Activated CD4-positive, alpha-beta T cell treated with anti-CD3 and anti-CD28 coated beads, Interleukin-2, Interleukin-4, amounts not matched to agents 100 ng/mL and 50 ng/mL, durations not matched to agents 16 hours and 8 hours (primary cell): Measurements from ENCODE around the gene ADAMTS8.

Source experiments
- DNase-seq: peaks from one replicate; pipeline ENCODE4 v3.0.0-alpha.2; 2020; ENCODE audit warnings: low spot score

Gene ADAMTS8, protein sequence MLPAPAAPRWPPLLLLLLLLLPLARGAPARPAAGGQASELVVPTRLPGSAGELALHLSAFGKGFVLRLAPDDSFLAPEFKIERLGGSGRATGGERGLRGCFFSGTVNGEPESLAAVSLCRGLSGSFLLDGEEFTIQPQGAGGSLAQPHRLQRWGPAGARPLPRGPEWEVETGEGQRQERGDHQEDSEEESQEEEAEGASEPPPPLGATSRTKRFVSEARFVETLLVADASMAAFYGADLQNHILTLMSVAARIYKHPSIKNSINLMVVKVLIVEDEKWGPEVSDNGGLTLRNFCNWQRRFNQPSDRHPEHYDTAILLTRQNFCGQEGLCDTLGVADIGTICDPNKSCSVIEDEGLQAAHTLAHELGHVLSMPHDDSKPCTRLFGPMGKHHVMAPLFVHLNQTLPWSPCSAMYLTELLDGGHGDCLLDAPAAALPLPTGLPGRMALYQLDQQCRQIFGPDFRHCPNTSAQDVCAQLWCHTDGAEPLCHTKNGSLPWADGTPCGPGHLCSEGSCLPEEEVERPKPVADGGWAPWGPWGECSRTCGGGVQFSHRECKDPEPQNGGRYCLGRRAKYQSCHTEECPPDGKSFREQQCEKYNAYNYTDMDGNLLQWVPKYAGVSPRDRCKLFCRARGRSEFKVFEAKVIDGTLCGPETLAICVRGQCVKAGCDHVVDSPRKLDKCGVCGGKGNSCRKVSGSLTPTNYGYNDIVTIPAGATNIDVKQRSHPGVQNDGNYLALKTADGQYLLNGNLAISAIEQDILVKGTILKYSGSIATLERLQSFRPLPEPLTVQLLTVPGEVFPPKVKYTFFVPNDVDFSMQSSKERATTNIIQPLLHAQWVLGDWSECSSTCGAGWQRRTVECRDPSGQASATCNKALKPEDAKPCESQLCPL

DNA sequence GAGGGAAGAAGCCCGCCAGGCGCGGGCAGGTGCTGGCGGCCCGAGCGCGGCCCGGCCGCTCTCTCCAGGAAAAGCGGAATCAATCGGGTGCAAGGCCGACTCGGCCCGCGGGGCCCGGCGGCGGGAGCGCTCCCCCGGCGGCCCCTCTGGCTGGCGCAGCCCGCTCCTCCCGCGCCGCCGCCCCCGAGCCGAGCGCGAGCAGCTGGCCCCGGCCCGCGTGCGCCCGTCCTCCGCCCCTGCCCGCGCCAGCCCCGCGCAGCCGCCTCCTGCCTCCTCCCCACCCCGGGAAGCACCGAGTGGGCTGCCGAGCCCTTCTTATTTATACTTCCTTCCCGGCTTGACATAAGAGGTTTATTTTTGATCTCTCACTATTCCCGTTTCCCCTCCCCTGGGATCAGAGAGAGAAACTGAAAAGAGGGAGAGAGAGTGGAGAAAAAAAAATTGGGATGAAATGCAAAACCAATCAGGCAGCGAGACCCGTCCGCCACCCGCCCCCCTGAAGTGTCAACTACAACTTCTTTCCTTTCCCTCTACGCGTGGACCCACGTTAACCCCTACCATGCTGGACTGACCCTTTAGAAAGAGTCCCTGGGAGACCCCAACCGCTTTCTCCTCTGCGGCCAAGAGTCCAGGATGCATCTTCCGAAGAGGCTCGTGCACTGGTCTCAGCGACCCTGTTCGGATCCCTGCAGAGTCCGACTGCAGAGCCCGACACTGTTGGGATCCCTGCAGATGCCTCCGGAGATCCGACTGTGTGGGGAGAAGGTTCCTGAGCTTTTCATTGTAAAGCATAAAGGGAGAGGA, at the start of gene ADAMTS8:
Gene ADAMTS8, minus strand, starts transcription at position 294 of the 804 bp plus-strand sequence. CDS start 323 bp downstream, outside the sequence.
- no peak for DNase-seq

DNA sequence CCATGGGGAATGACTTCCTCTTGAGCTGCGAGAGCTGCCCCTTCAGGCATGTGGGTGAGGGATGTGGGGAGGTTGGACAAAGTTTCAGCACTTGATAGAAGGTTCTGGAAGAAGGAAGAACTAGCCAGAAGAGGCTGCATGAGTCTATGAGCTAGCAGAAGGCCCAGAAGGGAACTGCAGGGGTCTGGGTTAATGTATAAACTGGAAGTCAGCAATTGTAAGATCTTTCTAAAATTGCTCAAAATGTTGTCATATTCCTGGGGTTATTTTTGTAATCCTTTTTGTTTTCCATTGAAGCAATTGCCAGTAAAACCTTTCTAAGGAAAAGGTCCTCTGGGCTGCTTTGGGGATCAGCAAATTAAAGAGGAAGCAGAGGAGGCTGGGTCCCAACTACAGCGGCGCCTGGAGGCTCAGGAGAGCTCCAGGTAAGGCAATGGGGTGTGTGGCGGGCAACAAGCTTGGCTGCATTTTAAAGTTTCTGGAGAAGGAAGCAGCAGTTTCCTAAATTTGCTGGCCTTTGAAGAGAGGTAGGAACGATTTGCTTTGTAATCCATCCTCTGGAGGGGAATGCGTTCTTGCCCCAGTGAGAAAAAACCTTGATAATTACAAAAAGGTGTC, 49.3 kb upstream of the ADAMTS8 start:
- no peak for DNase-seq

DNA sequence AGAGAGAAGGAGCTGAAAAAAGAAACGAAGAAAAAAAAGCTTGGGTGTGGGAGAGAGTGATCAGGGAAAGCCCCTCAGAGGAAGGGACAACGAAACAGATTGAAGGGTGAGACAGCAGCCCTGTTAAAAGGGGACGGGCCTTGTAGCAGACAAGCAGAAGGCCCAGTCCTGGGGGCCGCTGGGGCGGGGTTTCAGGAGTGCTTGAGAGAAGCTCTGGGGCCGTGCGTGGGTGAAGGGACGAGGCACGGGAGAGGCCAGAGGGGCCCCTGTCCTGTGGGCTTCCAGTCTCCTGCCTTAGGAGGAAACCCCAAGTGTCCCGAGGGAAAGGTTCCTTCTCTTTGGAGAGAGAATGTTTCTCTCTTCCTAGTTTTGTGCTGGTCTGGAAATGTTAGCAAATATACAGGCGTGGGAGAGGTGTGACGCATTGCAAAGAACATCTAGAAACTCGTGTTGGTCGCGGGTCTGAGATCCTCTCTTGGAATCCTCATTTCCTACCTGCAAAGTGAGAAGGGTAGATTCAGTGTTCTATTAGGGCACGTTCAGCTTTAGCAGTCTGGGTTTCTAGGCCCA, 48.6 kb upstream of the ADAMTS8 start:
- DNase-seq = no peak

DNA sequence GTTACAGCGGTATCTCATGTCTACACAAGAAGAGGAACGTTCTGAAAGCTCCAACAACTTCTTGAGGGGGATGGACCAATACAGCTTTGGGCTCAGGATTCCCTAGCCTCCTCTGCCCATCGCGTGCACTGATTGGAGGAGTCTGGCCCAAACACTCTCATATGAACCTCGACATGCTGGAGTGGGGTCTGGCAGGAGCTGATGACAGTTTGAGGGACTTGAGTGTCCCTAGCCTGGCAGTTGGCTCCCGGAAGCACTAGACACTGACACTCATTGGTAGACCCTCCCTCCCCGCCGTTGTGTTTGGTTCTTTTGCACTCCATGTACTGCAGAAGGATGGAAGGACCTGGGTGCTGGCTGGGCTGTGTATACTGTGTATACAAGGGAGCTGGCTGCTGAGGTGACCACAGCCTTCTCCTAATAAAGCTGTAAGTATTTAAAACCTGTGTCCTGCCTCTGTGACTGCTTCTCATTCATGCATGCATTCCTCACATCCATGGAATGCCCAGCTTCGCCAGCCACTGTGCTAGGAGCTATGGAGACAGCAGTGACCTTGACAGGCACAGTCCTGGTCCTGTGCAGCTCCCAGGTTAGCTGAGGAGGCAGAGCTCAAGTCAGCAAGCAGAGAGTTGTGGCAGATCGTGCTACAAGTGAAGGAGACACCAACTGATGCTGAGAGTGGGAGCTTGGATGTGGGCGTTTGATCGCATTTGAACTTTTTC, 48.0 kb upstream of the ADAMTS8 start:
- DNase-seq = no peak

DNA sequence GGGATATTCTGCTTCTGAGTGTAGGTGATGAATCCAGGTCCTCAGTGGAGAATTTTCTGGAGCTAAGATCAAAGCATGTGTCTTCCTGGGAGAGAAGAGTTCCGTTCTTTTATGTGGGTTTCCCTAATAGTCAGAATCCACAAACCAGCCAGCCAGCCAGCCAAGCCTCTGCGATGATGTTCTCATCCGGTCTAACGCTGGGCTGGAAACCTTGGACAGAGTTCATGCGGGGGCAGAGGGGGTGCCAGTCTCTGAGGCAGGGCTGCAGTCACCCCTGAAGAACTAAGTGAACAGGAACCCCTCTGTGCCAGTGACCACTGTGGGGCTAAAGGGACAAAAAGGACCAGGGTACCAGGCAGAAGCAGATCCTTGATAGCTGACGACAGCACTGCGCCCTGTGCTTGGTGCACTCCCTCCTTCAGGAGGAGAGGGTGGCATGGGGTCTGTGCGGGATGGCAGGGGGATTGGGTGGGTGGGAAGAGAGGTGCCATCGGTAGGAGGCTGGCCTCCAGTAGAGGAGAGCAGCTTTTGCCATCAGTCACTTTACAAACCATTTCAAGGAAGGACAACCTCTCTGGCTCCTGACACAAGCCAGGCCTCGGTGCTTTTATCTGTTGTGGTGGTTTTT, 47.1 kb upstream of the ADAMTS8 start:
- DNase-seq = no peak

DNA sequence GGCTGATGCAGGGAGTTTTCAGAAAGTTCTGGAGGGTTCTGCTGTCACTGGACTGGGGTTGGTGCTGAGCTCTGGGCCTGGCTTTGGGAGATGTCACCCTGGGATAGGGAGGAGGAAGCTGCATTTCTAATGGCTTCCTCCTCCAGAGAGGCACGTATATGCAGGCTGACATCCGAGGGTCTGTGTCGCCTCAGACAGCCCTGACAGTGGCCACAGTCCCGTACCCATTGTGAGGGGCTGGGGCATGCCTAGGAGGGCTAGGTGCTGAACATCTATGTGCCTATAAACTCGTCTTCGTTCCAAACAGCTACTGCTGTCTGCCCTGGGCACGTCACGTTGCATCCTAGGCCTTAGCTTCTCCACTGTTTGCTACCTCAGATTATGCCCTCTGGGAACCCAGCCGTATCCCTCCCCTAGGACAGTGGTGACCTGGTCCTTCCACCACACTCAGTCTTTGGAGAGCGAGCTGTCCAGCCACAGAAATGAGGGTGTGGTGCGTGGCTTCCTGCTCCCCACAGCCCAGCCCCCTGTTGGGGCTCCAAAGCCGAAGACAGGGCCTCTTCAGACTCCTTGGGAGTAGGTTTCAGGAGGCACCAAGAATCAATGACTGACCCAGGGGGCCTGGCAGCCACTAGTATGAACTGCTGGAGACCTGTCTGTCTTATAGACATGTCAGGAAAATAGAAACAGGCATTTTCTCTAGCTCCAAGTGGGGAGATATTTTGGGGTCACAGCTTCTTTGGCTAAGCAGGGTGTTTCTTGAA, 46.4 kb upstream of the ADAMTS8 start:
- DNase-seq = no peak

DNA sequence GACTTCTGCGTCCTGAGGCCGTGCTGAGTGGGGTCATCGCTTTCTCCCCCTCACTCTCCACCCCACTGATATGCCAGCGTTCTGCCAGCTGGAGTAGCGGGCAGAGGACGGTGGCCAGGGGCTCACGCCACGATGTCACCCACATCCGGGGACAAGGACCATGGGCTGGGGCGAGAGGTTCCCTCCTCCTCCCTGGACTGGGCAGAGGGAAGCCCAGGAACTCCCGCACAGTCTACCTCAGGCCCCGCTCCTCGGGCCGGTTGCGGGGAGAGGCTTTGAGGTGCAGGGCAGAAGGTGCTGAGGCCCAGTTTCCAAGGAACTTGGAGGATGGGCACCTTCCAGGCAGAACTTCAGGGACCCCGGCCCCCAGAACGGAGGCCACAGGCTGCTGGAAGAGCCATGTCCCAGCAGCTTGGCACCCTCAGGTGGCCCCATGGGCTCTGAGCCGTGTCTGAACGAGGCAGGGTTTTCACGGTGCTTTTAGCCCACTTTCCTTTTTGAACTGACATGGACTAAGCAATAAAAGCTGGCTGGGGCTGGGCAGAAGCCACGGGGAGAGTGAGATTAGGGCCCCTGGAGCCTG, 45.5 kb upstream of the ADAMTS8 start:
- DNase-seq = no peak

DNA sequence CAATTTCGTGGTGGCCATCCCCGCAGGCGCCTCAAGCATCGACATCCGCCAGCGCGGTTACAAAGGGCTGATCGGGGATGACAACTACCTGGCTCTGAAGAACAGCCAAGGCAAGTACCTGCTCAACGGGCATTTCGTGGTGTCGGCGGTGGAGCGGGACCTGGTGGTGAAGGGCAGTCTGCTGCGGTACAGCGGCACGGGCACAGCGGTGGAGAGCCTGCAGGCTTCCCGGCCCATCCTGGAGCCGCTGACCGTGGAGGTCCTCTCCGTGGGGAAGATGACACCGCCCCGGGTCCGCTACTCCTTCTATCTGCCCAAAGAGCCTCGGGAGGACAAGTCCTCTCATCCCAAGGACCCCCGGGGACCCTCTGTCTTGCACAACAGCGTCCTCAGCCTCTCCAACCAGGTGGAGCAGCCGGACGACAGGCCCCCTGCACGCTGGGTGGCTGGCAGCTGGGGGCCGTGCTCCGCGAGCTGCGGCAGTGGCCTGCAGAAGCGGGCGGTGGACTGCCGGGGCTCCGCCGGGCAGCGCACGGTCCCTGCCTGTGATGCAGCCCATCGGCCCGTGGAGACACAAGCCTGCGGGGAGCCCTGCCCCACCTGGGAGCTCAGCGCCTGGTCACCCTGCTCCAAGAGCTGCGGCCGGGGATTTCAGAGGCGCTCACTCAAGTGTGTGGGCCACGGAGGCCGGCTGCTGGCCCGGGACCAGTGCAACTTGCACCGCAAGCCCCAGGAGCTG, 44.8 kb upstream of the ADAMTS8 start:
- DNase-seq = no peak

DNA sequence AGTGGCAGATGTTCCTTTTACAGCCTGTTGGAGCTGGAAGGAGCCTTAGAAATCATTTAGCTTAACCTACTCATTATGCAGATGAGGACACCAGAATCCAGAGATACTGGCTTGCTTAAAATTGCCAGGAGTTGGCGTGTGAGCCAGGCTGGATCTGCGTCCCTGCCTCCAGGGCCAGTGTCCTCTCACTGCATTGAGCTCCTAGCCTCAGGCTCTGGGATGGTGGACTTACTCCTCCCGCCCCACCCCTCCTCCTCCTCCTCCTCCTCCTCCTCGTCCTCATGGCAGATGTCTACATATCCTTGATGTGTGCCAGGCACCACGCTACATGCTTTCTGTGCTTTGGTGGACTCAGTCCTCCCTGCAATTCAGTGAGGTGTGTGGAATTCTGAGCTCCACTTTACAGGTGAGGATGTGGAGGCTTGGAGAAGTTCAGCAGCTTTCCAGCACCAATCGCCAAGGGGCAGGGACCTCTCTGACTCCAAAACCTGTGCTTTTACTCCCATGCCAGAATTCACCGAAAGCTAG, 44.1 kb upstream of the ADAMTS8 start:
- no peak for DNase-seq

DNA sequence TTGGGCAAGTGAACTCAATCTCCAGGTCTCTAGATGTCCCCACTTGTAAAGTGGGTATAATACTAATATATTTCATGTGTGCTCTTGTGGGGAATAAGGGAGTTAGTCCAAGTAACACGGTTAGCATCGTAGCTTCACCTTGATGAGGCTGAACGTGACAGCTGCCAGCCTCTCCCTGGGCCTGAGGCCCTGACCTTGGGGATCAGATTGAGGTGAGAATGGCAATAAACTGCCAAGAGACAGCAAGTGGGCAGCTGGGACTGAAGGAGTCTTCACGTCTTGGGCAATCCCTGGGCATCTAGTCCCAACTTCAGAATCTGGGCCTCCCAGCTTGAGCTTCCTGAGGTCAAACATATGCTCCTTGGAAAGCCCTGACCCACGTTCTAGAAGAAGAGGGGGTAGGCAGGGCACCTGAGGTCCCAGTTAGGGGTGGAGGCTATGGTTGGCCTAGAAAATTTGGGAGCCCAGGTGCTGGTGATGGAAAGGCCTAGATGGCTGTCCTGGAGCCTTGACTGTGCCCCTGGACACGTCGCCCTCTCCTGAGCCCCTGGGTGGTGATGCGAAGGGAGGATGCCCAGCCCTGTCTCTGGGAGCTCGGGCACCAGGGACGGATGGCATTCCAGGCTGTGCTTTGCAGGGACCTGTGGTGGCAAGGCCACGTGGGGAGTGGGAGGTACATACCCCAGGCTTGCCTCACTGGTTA, 43.5 kb upstream of the ADAMTS8 start:
- DNase-seq = no peak

DNA sequence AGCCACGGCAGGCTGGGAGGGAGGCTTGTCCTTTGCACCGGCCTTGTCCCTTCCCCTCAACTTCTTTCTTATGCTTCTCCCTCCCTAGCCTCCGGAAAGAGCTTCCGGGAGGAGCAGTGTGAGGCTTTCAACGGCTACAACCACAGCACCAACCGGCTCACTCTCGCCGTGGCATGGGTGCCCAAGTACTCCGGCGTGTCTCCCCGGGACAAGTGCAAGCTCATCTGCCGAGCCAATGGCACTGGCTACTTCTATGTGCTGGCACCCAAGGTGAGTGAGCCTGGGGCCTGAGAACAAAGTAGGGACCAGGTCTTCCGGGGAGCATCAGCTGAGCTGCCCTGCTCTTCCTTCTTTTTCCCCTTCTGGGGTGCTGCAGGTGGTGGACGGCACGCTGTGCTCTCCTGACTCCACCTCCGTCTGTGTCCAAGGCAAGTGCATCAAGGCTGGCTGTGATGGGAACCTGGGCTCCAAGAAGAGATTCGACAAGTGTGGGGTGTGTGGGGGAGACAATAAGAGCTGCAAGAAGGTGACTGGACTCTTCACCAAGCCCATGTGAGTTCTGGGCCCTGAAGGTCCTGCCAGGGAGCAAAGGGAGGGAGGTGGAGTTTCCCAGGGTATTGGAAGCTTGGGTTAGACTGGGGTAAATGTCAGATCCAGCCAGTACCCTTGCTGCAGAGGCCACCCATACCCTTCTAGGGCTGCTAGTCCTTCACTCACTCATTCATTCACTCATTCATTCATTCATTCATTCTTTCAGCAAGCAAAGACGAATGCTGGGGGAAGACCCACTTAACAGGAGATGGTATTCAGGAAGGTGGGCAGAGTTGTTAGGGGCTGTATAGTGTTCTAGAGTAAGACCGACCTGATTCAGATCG, 42.7 kb upstream of the ADAMTS8 start:
- no peak for DNase-seq

DNA sequence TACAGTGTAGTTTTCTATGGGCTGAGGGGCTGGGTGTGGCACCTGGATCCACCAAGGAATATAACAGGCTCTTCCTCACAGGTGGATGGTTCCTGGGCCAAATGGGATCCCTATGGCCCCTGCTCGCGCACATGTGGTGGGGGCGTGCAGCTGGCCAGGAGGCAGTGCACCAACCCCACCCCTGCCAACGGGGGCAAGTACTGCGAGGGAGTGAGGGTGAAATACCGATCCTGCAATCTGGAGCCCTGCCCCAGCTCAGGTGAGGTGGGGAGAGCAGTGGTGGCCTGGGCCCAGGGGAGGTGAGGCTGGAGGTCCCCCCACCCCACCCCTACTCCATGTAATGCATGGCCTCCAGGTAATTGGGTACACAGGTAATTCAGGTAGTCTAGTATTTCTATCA, 40.8 kb upstream of the ADAMTS8 start:
- no peak for DNase-seq

DNA sequence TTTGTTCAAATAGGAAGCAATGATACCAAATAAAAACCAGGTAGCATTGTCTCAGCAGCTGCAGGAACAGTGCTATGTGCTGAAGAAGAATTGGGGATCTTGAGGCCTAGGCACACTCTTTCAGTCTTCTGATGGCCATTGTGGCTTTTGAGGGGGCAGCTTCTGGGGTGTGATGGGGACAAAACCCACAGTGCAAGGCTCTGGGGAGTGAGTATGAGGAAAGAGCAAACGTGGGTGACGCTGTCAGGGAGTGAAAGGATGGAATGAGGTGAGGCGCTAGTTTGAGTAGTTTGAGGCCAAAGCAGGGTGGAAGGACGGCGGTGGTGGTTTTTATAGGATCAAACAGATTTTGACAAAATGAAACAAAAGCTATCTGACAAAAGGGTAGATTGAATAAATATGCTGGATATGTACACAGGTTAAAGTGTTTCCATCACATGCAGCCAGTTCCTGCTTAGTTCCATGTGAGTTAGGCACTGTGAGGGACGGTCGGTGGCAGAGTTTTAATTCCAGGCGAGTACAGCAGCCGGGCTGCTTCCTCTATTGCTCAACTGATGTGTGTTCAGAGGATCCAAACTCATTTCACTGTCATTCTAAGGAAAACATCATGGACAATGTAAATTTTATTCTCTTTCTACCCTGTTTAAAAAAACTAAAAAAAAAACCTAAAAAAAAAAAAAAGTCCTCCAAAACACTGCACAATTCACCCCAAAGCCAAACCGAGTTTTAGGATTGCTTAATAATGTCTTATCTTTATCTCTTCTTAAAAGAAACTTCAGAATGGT, 38.9 kb upstream of the ADAMTS8 start:
- no peak for DNase-seq

DNA sequence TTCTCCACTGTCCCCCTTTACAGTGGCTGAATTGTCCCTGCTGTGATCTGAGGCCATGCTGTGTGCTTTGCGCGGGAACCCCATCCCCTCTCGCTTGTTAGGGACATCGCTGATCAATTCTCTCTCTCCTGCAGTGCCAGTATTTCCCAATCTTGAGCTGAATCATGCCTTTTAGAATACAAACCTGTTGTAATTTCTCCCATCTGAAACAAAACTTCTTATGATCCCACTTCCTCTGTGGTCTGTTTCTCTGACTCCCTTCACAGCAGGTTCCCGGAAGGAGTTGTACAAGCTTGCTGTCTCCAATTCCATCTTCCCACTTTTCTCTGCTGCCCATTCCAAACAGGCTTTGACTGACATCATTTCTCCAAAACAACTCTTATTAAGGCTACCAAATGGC, 36.9 kb upstream of the ADAMTS8 start:
- no peak for DNase-seq

DNA sequence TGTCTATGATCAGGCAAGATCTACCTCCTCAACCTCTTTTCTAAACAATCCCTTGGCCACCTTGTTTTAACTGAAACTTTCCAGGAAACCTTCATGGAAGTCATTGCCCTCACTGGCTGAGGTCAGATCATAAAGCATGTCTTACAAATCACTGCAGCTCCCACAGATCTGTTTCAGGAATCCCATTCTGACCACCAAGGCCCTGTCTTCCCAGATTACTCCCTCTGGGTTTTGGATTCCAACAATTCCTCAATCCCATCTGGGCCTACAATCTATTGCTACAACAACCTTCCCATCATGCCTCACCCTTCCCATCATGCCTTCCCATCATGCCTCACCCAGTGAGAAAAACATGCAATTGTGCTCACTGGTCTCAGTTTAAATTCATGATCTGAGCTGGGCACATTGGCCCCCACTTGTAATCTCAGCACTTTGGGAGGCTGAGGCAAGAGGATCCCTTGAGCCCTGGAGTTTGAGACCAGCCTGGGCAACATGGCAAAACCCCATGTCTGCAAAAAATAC, 35.9 kb upstream of the ADAMTS8 start:
- no peak for DNase-seq

DNA sequence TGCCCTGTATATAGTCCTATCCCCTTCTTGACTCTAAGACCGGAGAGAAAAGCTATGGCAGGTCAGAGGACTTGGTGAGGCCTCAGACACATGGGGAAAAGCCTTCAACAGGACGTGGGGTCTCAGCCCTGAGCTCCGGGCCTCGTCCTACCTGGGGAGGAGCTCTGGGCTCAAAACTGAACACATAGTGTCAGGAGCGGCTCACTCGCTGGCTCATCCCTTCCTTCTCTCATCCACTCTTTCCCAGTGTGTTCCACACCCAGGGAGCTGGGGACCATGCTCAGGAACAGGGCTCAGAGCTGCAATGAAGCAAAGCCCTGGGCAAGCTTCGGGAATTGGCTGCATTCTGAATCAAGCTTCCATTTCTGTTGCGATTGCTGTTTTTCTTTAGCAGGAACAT, 34.5 kb upstream of the ADAMTS8 start:
- no peak for DNase-seq
